Measurements from ENCODE around the gene SMAD3.
A peak's percentile ranks its signal among the peaks of the same experiment; 100 is the strongest.

SMAD3 gene

GRCh38 chr15:67043939-67044771, 21.2 kb upstream of the SMAD3 start:
- TF ChIP-seq POLR2A (IDR thresholded peaks at IDR 0.05; ENCODE audit: low read depth, low read length): no peak
- DNase-seq (ENCODE audit: insufficient read length, low spot score): peak; percentile 53
- no peak for FAIRE-seq

GRCh38 chr15:67047149-67047661, 18.2 kb upstream of the SMAD3 start:
- DNase-seq (ENCODE audit: insufficient read length, low spot score): no peak
- no peak for TF ChIP-seq POLR2A (IDR thresholded peaks at IDR 0.05; ENCODE audit: low read depth, low read length)
- no peak for FAIRE-seq

- DNase-seq (ENCODE audit: insufficient read length, low spot score) (no peak), FAIRE-seq (no peak)
- TF ChIP-seq POLR2A (IDR thresholded peaks at IDR 0.05; ENCODE audit: low read depth, low read length): no peak
These were observed 16.8 kb upstream of the SMAD3 start for GRCh38 chr15:67048281-67049279.

- no peak for FAIRE-seq
- no peak for TF ChIP-seq POLR2A (IDR thresholded peaks at IDR 0.05; ENCODE audit: low read depth, low read length)
- no peak for DNase-seq (ENCODE audit: insufficient read length, low spot score)
These were observed 15.9 kb upstream of the SMAD3 start for GRCh38 chr15:67049351-67050044.

GRCh38 chr15:67050062-67050461, 15.3 kb upstream of the SMAD3 start:
- DNase-seq (ENCODE audit: insufficient read length, low spot score) (no peak), FAIRE-seq (no peak)
- no peak for TF ChIP-seq POLR2A (IDR thresholded peaks at IDR 0.05; ENCODE audit: low read depth, low read length)

- DNase-seq (ENCODE audit: insufficient read length, low spot score) (no peak), FAIRE-seq (no peak)
- no peak for TF ChIP-seq POLR2A (IDR thresholded peaks at IDR 0.05; ENCODE audit: low read depth, low read length)
These were observed 14.8 kb upstream of the SMAD3 start for GRCh38 chr15:67050522-67051087.

- TF ChIP-seq POLR2A (IDR thresholded peaks at IDR 0.05; ENCODE audit: low read depth, low read length): no peak
- FAIRE-seq (no peak), DNase-seq (ENCODE audit: insufficient read length, low spot score) (no peak)
These were observed 14.0 kb upstream of the SMAD3 start for GRCh38 chr15:67051088-67052045.

- FAIRE-seq (no peak), DNase-seq (ENCODE audit: insufficient read length, low spot score) (no peak)
- no peak for TF ChIP-seq POLR2A (IDR thresholded peaks at IDR 0.05; ENCODE audit: low read depth, low read length)
These were observed 10.7 kb upstream of the SMAD3 start for GRCh38 chr15:67054676-67055075.

- DNase-seq (ENCODE audit: insufficient read length, low spot score): no peak
- TF ChIP-seq POLR2A (IDR thresholded peaks at IDR 0.05; ENCODE audit: low read depth, low read length): no peak
- FAIRE-seq: no peak
These were observed 6.3 kb upstream of the SMAD3 start for GRCh38 chr15:67059127-67059553.

GRCh38 chr15:67061811-67062368, 3.5 kb upstream of the SMAD3 start:
- DNase-seq (ENCODE audit: insufficient read length, low spot score): no peak
- FAIRE-seq: no peak
- TF ChIP-seq POLR2A (IDR thresholded peaks at IDR 0.05; ENCODE audit: low read depth, low read length): no peak

GRCh38 chr15:67062369-67062985, 2.9 kb upstream of the SMAD3 start:
- TF ChIP-seq POLR2A (IDR thresholded peaks at IDR 0.05; ENCODE audit: low read depth, low read length): no peak
- no peak for FAIRE-seq
- DNase-seq (ENCODE audit: insufficient read length, low spot score): no peak

Data from H54 (cell line).